A673 (cell line): Measurements from ENCODE around the gene FBXO42.

ENCODE experiments used
- CTCF ChIP-seq: fragments of 300-800, 200-600 bp; sonication (generic); conservative IDR thresholded peaks from 2 replicates; pipeline ENCODE4 v1.5.1; 2017; ENCODE audit warnings: low read depth, mild to moderate bottlenecking, antibody characterized with exemption, low read length, moderate library complexity, mixed read lengths
- EZH2 ChIP-seq: fragments of 200-600 bp; sonication (generic); IDR thresholded peaks from 2 replicates; pipeline ENCODE4 v1.6.1; 2017; ENCODE audit warnings: borderline replicate concordance, low read depth, mild to moderate bottlenecking, mixed read lengths, antibody characterized with exemption, low read length; ENCODE audit not compliant: poor library complexity, severe bottlenecking

- TF ChIP-seq EZH2 = no peak
- TF ChIP-seq CTCF = no peak
These were observed 109.6 kb downstream of the FBXO42 start for GRCh38 chr1:16242556-16243214.
